GM19238 (cell line): ENCODE results near the gene TMIGD3.
A peak's percentile ranks its signal among the peaks of the same experiment; 100 is the strongest.

Source experiments
- DNase-seq: peaks from one replicate; pipeline ENCODE4 v3.0.0; 2011; ENCODE audit warnings: low spot score; ENCODE audit not compliant: insufficient read length

The TMIGD3 gene

DNA sequence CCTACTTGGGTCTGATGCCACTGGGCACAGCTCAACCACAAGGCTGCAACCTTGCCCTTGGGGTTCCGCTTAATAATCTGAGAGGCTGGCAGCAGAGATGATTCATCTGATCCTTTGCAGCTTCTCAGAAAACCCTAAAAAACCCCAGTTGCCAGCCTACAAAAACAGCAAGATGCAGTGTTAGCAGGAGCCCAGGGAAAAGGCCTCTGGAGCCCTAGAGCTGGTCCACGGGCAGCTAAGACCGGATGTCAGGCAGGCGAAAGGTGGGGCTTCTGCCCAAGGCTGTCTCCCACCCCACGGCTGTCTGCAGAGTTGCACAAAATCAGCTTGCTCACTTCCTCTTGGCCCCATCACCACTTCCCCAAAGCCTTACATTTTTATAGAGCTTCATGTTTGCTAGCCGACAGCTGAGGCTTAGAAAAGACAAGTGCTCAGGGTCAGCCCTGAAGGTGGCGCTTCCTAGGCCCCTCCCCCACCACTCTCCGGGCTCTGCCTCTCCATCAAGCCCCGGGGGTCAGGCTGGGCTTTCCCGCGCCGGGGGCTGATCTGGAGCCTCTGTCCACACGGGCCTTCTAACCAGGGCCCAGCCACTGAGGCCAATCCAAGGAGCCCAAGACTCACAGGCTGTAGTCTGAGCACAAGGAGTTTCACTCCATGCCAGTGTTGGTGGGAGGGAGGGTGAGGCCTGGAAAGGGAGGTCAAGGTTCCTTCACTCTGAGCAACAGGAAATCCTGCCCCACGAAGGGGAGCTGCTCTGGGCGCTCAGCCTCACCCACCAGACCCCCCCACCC is 4.2 kb upstream of the TMIGD3 start:
- DNase-seq = peak; percentile 58

DNA sequence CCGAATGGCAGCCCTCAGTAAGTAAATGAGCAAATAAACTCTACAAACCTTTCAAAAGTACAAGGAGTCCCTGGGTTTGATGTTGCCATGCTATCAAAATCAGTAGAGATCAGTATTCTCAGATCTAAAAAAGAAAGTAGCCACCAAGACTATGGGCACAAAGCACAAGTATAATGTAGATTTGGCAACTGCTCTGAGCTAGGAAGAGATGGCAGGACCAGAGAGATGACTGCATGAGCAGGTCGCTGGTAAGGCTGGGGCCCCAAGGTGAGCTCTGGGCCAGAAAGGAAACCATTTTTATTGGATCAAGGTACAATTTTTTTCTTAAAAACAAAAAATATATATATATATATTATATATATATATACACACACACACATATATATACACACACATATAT is 3.1 kb upstream of the TMIGD3 start:
- DNase-seq = no peak

DNA sequence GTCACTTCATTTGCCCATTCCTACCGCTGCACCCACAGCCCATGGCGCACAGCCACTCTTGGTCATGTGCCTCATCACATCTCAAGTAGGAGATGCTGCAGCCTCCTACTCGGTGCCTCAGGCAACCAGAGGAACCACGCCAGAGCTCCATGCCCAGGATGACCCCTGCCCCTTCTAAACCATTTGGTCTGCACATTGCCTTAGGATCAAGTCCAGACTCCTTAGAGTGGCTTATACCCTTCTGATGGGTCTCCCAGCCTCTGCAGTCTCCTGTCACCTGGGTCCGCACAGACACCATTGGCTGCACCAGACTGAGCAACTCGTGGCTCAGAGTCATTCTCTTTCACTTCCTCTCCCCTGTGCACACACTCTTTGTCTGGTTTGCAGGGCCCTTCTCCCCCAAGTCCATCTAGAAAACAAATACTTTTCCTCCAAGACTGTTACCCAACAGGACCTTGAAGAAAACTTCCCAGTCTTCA is 2.2 kb upstream of the TMIGD3 start:
- peak; percentile 47 for DNase-seq

DNA sequence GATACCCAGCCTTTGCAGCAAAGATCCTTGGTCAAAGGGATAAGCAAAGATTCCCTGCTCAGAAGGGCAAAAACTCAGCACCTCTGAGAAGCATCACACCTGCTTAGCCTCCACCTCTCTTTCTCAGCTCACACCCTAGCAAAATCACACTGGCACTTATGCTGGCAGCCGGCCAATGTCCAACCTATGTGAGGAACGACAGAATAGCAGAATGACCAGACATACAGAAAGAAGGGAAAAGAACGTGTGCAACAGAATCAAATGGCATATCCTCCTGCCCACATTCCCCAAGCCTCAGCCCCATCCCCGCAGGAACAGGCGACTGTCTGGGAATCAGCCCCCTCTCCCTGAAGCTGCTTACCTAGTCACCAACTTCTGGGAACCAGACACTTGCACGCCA is 664 bp upstream of the TMIGD3 start:
- DNase-seq = no peak

DNA sequence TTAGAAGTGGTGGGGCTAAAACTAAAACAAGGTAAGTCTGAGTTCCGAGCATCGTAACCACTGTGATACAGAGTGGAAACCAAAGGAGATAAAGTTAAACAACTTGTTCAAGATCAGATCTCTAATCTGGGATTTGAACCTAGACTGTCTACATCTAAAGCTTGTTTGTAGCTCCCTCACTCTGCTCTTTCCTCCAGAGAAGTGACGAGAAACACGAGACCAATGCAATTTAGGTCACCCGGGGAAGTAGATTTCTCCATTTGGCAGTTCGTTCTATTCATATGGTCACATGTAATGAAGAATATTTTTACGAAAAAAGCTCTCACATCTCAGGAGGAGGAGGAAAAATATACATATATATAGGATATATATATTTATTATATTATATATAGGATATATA is 1.8 kb downstream of the TMIGD3 start:
- no peak for DNase-seq

DNA sequence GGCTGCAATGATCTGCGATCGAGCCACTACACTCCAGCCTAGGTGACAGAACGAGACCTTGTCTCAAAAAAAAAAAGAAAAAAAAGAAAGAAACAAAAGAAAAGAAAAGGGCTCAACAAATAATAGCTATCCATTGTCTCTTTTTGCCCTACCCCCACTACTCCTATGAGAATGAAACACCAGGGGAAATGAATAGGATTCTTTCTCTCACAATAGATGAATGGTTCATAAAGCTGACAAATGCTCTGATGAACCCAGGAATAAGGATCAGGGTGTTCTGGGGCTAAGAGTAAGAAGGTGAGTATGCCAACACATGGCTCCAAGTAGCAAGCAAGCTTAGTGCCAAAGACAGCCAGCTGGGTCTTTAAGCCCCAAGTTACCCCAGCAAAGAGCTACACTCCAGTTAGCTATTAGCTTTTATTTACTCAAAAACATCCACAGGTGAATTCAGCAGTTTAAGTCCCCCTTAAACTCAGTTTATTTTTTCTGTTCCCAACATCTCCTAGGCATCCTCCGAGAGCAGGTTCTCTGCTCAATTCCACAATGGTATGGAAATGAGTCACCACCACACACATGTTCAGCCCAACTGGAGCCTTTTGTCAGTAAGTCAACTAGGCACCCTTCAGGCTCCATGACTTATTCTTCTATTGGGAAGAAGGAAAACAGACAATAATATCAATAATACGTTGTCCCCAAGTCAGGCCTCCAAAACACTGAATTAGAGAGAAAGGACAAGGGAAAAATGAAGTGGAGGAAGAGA is 4.2 kb downstream of the TMIGD3 start:
- DNase-seq = no peak

DNA sequence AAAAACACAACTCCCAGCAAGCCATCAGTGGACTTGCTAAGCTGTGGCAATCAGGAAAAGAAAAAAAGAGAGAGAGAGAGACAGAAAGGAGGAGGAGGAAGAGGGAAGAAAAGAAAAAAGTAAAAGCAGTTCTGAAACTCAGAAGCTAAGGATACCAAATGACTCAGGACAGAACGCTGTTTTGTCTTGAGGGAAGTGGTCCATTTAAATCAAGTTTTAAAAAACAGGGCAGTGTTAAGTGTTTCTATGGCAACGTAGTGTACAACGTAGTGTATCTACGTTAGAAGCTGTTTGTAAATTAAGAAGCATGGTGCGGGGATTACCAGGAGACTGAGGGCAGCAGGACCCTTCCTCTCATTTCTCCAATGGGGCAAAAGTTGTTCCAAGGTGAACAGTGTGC is 5.8 kb downstream of the TMIGD3 start:
- DNase-seq = no peak

DNA sequence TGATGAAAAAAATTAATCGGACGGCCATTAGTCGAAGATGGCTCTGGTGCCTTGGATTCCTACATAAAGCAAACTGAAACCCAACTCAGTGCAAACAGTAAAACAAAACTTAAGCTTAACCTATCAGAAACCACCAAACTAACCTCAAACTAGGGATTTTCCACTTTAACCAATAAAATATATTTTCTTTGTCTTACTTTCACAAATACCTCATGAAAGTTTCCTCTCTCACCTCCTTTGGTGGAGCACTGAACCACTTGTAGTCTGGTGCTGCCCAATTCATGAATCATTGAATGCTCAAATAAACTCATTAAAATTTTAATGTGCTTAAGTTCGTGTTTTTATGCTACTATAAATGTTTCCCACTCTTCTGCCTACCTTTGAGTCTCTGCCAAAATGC is 7.0 kb downstream of the TMIGD3 start:
- no peak for DNase-seq

DNA sequence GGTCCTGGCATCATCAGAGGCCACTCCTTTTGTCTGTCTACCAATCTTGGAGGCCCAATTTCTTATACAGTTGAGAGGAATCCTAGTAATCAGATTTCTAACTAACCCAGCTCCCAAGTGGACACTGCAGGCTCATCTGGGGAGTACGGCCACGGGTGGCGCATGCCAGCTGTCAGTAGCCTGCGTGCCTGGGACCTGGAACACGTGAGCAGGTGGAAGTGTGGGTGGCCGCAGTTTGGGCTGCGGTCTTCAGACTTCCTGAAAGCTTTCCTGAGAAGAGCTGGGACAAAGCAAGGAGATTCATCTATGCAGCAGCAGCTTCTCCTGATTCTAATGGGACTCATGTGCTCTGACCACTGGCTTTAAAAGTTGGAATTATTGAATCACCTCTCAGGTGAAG is 12.4 kb downstream of the TMIGD3 start:
- no peak for DNase-seq

DNA sequence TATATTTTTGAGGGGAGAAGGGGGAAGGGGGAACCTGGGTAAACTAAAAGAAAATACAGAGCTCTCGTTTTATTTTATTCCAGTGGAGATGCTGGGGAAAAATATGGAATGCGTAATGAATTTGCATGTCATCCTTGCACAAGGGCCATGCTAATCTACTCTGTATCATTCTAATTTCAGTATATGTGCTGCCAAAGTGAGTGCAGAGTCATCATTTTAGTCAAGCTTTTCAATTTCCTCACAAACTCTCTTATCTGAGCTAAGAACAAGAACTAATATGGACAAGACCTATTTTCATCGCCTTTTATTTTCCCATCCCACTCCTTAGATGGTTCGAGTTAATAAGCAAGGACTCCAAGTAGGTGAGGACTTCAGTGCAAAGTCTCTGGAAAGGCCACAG is 13.2 kb downstream of the TMIGD3 start:
- no peak for DNase-seq

DNA sequence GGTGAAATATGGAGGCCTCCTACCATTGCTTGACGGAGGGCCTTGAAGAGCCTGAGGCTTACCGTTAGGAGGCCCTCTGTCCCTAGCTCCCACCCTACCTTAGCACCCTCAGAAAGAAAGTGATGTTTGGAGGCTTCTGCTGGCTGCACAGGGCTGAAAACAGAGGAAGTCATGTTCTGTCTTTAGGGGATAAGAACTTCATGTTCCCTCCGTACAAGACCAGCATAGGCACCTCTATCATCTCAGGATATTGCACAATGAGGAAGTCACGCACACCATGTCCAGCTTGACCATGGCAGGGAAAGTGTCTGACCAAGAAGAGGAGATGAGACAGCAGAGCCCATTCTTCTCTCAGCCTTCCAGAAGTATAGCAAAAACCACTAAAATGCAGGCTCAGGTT is 13.8 kb downstream of the TMIGD3 start:
- DNase-seq = no peak

DNA sequence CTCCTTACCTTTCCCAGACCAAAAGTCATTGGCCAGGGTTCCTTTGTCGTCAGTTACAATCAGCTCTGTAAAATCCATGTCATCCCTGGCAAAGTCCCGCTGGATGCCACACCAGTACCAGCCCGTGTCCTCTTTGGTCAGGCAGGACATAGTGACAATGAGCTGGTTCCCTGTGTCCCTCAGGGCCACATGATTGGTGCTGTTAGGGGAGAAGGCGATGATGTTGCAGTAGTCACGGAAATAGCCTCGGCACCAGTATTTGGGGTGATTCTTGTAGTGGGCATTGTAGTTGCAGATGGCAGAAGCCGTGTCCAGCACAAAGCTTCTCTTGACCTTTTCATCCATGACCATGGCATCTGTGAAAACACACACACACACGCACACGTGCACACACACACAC is 14.8 kb downstream of the TMIGD3 start:
- no peak for DNase-seq

DNA sequence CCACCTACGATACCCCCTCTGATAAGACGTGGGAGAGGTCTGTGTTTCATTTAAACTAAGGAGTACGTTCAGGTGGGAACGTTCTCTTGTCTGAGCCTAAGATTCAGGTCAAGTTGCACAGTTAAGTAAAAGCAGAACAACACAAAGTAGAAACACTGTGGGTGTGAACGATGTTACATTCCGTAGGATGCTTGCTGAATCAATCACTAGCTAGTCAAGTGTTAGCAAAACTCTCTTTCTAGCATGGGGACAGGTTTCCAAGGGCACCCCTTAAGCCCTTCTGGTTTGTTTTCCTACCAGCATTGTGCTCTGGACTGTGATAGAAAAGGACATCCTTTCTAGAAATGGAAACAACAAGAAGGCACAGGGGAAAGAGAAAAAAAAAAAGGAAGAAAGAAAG is 16.3 kb downstream of the TMIGD3 start:
- no peak for DNase-seq

DNA sequence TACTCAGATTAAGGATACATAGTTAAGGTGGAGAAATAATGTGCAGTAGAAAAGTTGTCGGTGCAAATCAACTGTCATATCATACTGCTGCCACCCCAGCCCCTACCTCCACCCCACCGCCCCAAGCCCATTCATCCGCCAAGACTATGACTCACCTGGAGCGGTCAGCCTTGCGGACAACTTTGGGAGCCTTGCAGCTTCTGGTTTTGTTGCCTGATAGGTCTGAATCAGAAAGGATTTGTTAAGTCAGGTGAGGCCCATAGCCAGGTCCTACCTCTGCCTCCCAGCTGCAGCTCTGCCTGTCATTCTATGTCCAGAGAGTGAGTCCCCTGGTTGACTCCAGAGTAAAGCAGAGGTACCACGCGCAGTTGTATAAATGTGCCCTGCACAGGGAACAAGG is 17.0 kb downstream of the TMIGD3 start:
- no peak for DNase-seq

DNA sequence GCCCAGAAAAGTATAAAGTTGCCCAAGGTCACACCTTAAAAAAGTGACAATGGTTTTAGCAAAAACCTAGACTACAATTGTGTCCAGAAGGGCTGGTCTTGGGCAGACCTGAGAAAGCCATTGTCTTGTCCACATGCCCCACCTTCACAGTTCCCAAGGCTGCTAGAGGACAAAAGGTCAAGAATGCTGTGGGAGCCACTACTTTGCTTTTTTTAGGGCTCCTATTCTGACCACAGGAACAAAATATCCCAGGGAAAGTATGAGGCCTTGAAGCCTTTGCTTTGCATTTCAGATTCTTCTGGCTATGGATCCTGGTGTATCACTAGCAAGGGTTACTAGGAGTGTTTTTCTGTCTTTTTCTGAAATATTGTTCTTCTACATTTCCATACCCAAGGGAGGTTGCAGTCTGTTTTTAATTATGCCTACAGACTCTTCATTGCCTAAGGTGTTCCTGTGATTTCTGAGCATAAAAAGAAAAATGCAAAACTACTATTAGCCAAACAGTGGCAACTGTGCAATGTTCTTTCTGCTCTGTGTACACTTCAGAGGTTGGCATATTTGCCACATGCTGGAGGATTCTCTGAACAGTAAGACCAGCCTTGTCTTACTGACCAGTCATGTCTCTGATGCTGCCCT is 18.9 kb downstream of the TMIGD3 start:
- no peak for DNase-seq

DNA sequence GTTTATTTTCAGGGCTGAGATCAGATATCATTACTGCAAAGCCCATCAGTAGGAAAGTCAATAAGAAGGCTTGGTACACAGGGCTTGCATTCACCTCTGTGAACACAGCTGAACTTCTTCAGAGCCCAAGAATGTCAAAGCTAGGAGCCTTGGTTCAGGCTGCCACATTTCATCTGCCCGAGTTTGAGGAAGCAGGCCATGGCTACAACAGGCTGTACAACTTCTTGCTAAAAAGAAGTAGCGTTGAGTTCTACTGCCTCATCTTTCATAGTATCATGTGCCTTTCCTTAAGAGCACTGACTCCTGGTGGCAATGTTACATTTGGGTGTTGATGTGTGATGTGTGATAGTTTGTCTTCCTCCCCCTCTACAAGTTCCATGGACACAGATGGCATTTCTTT is 19.6 kb downstream of the TMIGD3 start:
- no peak for DNase-seq

DNA sequence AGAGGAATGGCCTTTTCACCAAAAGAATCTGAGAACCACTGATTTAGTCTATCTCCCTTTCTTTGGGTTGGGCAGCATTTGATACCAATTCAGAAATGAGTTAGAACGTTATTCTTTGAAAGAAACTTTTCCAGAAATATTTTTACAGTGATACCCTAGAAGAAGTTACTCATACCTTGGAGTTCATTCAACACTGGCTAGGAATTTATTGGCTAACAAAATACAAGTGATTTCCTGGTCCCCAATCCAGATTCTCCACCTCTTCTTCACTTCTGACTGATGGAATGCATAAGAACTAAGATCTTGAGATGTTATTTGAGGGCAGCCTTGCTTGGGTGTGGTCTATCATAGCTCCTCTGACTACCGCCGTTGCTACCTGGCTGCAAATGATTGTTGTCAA is 20.3 kb downstream of the TMIGD3 start:
- DNase-seq = no peak

DNA sequence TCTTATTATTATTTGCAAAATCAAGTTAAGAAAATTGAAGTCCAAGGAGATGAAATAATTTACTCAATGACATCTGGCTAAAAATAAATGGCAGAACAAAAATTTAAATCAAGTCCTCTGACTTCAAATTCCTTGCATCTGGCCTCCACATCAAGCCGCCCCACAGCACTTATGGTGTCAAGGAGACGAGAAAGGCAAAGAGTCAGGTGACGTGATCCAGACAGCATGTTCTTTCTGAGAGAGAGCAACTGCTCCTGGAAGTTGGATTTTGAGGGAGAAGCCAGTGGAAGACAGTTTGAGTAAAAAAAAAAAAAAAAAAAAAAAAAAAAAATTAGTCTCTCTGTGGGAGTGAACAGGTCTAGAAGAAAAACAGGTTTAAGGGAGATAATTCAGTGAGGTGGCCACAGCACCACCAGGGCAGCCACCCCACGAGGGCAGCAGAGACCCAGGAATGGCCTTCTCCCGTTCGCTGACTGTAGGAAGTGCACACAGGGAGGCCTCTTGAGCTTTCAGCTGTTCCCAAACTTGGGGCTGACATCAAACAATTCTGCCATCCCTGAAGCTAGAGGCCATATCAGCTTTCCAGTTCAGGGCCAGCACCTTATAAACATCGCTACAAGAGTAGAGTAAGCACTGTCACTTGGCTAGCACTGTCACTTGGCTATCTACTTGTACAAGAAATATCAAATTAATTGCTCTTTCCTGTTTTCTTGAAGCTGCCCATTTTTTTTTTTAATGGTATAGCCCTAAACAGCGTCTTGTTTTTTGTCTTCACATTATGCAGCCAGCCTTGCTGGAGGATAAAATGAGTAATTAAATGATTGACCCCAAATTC is 21.8 kb downstream of the TMIGD3 start:
- peak; percentile 56 for DNase-seq

DNA sequence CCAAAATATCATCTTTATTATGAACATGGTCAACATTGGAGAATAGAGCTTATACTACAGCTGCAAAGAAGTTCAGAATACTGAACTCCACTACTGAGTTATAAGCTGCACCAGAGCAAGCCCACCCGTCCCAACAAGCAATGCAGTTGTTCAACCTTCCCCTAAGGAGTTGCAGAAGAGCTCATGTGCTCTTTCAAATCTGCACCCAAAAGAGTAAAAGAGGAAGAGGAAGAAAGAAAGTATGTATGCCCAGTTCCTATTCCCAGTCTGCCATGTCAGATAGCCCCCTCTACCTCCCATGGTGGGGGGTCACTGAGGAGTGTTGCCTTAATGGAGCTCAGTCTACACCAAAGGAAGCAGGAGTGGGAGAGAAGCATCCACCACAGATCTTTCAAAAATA is 22.8 kb downstream of the TMIGD3 start:
- no peak for DNase-seq

DNA sequence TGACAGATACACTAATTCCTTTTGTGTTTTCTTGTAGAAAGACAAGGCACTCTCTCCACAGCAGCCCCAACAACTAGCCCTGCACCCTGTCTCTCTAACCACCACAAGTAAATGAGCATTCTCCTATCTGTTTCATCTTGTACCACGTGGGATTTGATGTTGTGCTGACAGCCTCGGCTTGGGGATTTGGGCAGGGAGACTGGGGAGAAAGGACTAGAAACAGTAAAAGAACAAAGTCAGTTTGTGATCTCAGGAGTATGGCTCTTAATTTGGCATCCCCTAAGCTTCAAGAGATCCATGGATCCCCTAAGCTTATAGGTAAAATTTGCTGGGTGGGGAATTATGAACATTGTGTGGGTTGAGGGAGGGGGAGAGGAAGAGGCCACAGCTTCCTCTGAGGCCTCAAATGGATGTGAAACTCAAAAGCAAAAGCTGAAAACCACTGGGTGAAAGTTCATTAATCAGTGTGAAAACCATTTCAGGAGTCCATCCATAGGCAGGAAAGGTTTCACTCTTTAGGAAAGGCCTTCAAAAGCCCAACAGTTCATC is 26.6 kb downstream of the TMIGD3 start:
- DNase-seq = no peak

DNA sequence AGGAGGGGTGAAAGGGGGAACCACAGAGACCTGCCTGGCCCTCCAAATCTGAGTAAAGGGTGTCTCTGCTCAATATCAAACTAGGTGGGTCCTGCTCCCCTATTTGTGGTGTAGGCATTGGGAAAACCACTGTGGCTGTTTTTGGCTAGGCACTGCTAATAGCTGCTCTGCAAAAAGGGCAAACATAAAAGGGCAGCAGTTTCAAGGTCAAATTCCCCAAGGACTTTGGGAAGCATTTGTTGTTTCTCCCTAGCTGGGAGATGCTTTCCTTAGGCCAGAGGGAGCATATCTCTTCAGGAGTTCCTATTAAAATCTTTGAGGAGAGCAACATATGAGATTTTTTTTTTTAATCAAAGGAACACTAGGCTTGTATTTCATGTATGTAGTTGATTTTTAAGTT is 27.2 kb downstream of the TMIGD3 start:
- no peak for DNase-seq
